Mucosa of descending colon (tissue), 3 donors: ENCODE measurements around the gene ENTPD6. TPM values are rescaled to one million over a fixed set of nuclear protein-coding genes. Genes with fewer than 3 reads are reported as not detected.

ENCODE experiments used
- ATAC-seq: fragments of 200-7000 bp; cut with Tn5 transposase; one replicate; pipeline ENCODE4 v1.9.1; 2020; ENCODE audit warnings: mild to moderate bottlenecking, moderate library complexity
- DNase-seq, 3 donors: peaks; one replicate each; pipeline ENCODE4 v3.0.0-alpha.2; 2020
- H3K36me3 ChIP-seq: fragments of 200-600 bp; one replicate; pipeline ENCODE4 v1.8.0; 2021; ENCODE audit warnings: low read depth, mild to moderate bottlenecking
- H3K4me1 ChIP-seq: fragments of 200-600 bp; one replicate; pipeline ENCODE4 v1.8.0; 2021; ENCODE audit warnings: low read depth, mild to moderate bottlenecking
- H3K4me3 ChIP-seq: fragments of 200-600 bp; one replicate; pipeline ENCODE4 v1.8.0; 2021; ENCODE audit warnings: mild to moderate bottlenecking
- H3K9me3 ChIP-seq: fragments of 200-600 bp; one replicate; pipeline ENCODE4 v1.8.0; 2021; ENCODE audit warnings: mild to moderate bottlenecking
- CTCF ChIP-seq: fragments of 200-600 bp; IDR thresholded peaks from one replicate; pipeline ENCODE4 v1.8.0; 2022; ENCODE audit warnings: antibody characterized with exemption, mild to moderate bottlenecking
- intact Hi-C, 2 donors: fragments of 100-400 bp; cut with DNase I in 1 of 2; cut with micrococcal nuclease in 1 of 2; formaldehyde crosslinking; loops; one replicate each; pipeline versions ENCODE4 v1.11.0 to v1.11.1; 2022; cut with DNase I, micrococcal nuclease
- total RNA-seq, 3 donors: library from RNA; stranded (reverse); fragmentation: NEBNext Ultra II Directional in 2 of 3; extraction: Animal tissue kit (Norgen Biotek cat#: 25700) in 2 of 3; gene quantifications; one replicate each; pipeline versions ENCODE4 v1.2.1 to v1.2.4, GENCODE V29; 2021 to 2023
- donor health status: DM: no; HTN: no; CAD: no; lungs with moderate emphysema.
- donor health status: DM: no; HTN: no; CAD: no.
- donor health status: DM: no; HTN: yes; CAD: no.

Gene ENTPD6
- total RNA-seq, 3 donors from 2014 or later: 114 to 191 (median 140) TPM

- Histone ChIP-seq H3K4me1 (peaks cover 23% of the 10 kb centered on the region), H3K4me3 (no peak overlapping the region), H3K36me3 (no peaks in the 10 kb centered on the region), H3K9me3 (no peaks in the 10 kb centered on the region)
- intact Hi-C loops: no loop called here
- TF ChIP-seq CTCF: no peak
- DNase-seq: peak in 1 of 3 donors; percentile 51
- ATAC-seq: peak; percentile 1
These were observed 27.1 kb downstream of the ENTPD6 start for GRCh38 chr20:25222461-25223178.

- peaks cover 24% of the 10 kb centered on the region for H3K4me1 ChIP-seq
- intact Hi-C loops: no loop called here
- H3K9me3 ChIP-seq: no peaks in the 10 kb centered on the region
- TF ChIP-seq CTCF: no peak
- no peak overlapping the region for H3K4me3 ChIP-seq
- no peaks in the 10 kb centered on the region for H3K36me3 ChIP-seq
- ATAC-seq (peak; percentile 83), DNase-seq (peak in 2 of 3 donors; percentile 66 to 68)
These were observed 27.7 kb downstream of the ENTPD6 start for GRCh38 chr20:25223179-25223661.

GRCh38 chr20:25223765-25224720, 28.5 kb downstream of the ENTPD6 start:
- DNase-seq (peak in 1 of 3 donors; percentile 44), ATAC-seq (no peak)
- Histone ChIP-seq H3K36me3 (no peaks in the 10 kb centered on the region), H3K9me3 (no peaks in the 10 kb centered on the region), H3K4me3 (no peak overlapping the region), H3K4me1 (peaks cover 24% of the 10 kb centered on the region)
- intact Hi-C loops: no loop called here
- no peak for TF ChIP-seq CTCF

GRCh38 chr20:25224941-25225340, 29.4 kb downstream of the ENTPD6 start:
- no peaks in the 10 kb centered on the region for H3K9me3 ChIP-seq
- DNase-seq: peak in 1 of 3 donors; percentile 51
- ATAC-seq: no peak
- intact Hi-C loops: no loop called here
- no peak for TF ChIP-seq CTCF
- H3K36me3 ChIP-seq: no peaks in the 10 kb centered on the region
- no peak overlapping the region for H3K4me3 ChIP-seq
- H3K4me1 ChIP-seq: peaks cover 22% of the 10 kb centered on the region

- ATAC-seq (no peak), DNase-seq (peak in 1 of 3 donors; percentile 26)
- H3K4me3 ChIP-seq: no peak overlapping the region
- H3K9me3 ChIP-seq: no peaks in the 10 kb centered on the region
- H3K36me3 ChIP-seq: no peaks in the 10 kb centered on the region
- no peak for TF ChIP-seq CTCF
- intact Hi-C loops: no loop called here
- peaks cover 21% of the 10 kb centered on the region for H3K4me1 ChIP-seq
These were observed 30.3 kb downstream of the ENTPD6 start for GRCh38 chr20:25225642-25226432.
